GM20431 (cell line): ENCODE results near the gene MLXIP.
"Not testable (repeated sequence)": the region's sequence is repeated elsewhere in the genome, so short reads cannot be mapped to it uniquely, and the experiment has no call there.

Source experiments
- in situ Hi-C: fragments of 300-500 bp; cut with MseI, MboI; formaldehyde crosslinking; loops from one replicate; pipeline ENCODE4 v1.15.0; 2020; ENCODE audit warnings: low sequenced_read_pairs; ENCODE audit not compliant: unreplicated experiment

Gene MLXIP

GRCh38 chr12:122172262-122172939 lies 93.8 kb downstream of the MLXIP start:
- in situ Hi-C loops = no loop called here

- in situ Hi-C loops = no loop called here
These were observed 95.7 kb downstream of the MLXIP start, which contains the start of gene IL31 for GRCh38 chr12:122174155-122174845. Gene IL31 (minus strand): TSS chr12:122174221. CDS start chr12:122174172, 49 bp downstream.

GRCh38 chr12:122176473-122176872 lies 97.9 kb downstream of the MLXIP start:
- in situ Hi-C loops = not testable (repeated sequence)

GRCh38 chr12:122182887-122183587 lies 104.5 kb downstream of the MLXIP start, which contains the start of gene LRRC43:
Gene LRRC43 (plus strand): TSS chr12:122183123. CDS start chr12:122183145, 22 bp downstream.
- in situ Hi-C loops = no loop called here

GRCh38 chr12:122183588-122183940 lies 105.0 kb downstream of the MLXIP start:
- in situ Hi-C loops = no loop called here

GRCh38 chr12:122184517-122184916 lies 106.0 kb downstream of the MLXIP start:
- in situ Hi-C loops = no loop called here

GRCh38 chr12:122185079-122185478 lies 106.5 kb downstream of the MLXIP start:
- in situ Hi-C loops = no loop called here

- in situ Hi-C loops = no loop called here
These were observed 107.0 kb downstream of the MLXIP start for GRCh38 chr12:122185494-122186082.

- in situ Hi-C loops = no loop called here
These were observed 108.9 kb downstream of the MLXIP start for GRCh38 chr12:122187466-122187865.

- in situ Hi-C loops = no loop called here
These were observed 111.3 kb downstream of the MLXIP start for GRCh38 chr12:122189626-122190475.

- in situ Hi-C loops = no loop called here
These were observed 112.5 kb downstream of the MLXIP start for GRCh38 chr12:122190842-122191668.

GRCh38 chr12:122192441-122192840 lies 113.9 kb downstream of the MLXIP start:
- in situ Hi-C loops = no loop called here

- in situ Hi-C loops = no loop called here
These were observed 116.2 kb downstream of the MLXIP start for GRCh38 chr12:122194804-122195203.

GRCh38 chr12:122195405-122195804 lies 116.8 kb downstream of the MLXIP start:
- in situ Hi-C loops = no loop called here
